ENCODE results near the gene SIX2. TPM values are rescaled to one million over a fixed set of nuclear protein-coding genes. Genes with fewer than 3 reads are reported as not detected.

The SIX2 gene
- total and polyA plus RNA-seq, 10 of the 15 experiments (the other 5 are each of a cell fraction or from before 2014, with no cell fraction given): not detected

DNA sequence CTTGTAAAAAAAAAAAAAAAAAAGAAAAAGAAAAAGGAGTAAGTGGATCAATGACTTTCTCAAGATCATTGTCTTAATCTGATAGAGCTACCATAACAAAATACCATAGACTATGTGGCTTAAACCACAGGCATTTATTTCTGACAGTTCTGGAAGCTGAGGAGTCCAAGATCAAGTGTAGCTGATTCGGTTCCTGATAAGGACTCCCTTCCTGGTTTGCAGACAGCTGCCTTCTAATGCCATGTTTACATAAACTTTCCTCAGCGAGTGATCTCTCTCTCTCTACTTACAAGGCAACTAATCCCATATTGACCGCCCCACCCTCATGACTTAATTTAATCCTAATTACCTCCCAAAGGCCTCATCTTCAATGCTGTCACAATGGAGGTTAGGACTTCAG, 36.5 kb upstream of the SIX2 start (continued):
- no peak for TF ChIP-seq RAD21 (IDR thresholded peaks at IDR 0.05; ENCODE audit: insufficient read depth, low read depth, low read length)

- SMC1A ChIA-PET (ENCODE audit: uncharacterized antibody, unreplicated experiment): no interaction called here
- RAD21 ChIA-PET (ENCODE audit: unreplicated experiment): no interaction called here
- Histone ChIP-seq H3K9me3 (replicated peaks; ENCODE audit: control insufficient read depth, insufficient read depth, low read length) (no peaks in the 10 kb centered on the region), H3K4me2 (ENCODE audit: control insufficient read depth, insufficient read depth) (no peak overlapping the region), H3K79me2 (ENCODE audit: control insufficient read depth, insufficient read depth, low read length) (no peaks in the 10 kb centered on the region), H4K20me1 (ENCODE audit: control insufficient read depth, insufficient read depth) (no peaks in the 10 kb centered on the region), H3K9ac (ENCODE audit: control insufficient read depth, insufficient read depth, low read length) (no peak overlapping the region), H3K27me3 (replicated peaks in 1 of 2; ENCODE audit: control insufficient read depth in 2 of 2, insufficient read depth in 2 of 2, low read length in 1 of 2) (peaks cover 0 to 8% of the 10 kb centered on the region in 2 experiments; a peak in 3 of 4 replicates), H3K4me3 (no peak overlapping the region), H3K4me1 (ENCODE audit: control insufficient read depth, insufficient read depth, low read length) (no peaks in the 10 kb centered on the region), H3K27ac (ENCODE audit: control insufficient read depth, insufficient read depth) (no peak overlapping the region), H3K36me3 (ENCODE audit: control insufficient read depth in 2 of 2, insufficient read depth in 2 of 2, low read length in 1 of 2) (no peaks in the 10 kb centered on the region), H2AFZ (ENCODE audit: control insufficient read depth, low read depth, low read length) (no peak overlapping the region)
- ATAC-seq: no peak
- CTCF ChIA-PET: no interaction called here
- WGBS (ENCODE audit: insufficient coverage, insufficient replicate concordance, low lambda C conversion rate, missing lambda C conversion rate): 86% methylated on average over 2 of the region's 2 CpGs
- POLR2A ChIA-PET: no interaction called here
- TF ChIP-seq RUNX3 (IDR thresholded peaks at IDR 0.05; ENCODE audit: low read length): no peak
- TF ChIP-seq MEF2A (IDR thresholded peaks at IDR 0.05; ENCODE audit: insufficient read depth, low read depth, low read length): no peak
- TF ChIP-seq, protein P1, sequence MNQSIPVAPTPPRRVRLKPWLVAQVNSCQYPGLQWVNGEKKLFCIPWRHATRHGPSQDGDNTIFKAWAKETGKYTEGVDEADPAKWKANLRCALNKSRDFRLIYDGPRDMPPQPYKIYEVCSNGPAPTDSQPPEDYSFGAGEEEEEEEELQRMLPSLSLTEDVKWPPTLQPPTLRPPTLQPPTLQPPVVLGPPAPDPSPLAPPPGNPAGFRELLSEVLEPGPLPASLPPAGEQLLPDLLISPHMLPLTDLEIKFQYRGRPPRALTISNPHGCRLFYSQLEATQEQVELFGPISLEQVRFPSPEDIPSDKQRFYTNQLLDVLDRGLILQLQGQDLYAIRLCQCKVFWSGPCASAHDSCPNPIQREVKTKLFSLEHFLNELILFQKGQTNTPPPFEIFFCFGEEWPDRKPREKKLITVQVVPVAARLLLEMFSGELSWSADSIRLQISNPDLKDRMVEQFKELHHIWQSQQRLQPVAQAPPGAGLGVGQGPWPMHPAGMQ (IDR thresholded peaks at IDR 0.05; ENCODE audit: borderline replicate concordance): no peak
- TF ChIP-seq CBFB (IDR thresholded peaks at IDR 0.05; ENCODE audit: low read depth): no peak
- no peak for TF ChIP-seq NFYB (IDR thresholded peaks at IDR 0.05; ENCODE audit: insufficient read depth, low read depth, low read length)
- TF ChIP-seq ZNF207 (IDR thresholded peaks at IDR 0.05; ENCODE audit: borderline replicate concordance): no peak
- TF ChIP-seq, protein P2, sequence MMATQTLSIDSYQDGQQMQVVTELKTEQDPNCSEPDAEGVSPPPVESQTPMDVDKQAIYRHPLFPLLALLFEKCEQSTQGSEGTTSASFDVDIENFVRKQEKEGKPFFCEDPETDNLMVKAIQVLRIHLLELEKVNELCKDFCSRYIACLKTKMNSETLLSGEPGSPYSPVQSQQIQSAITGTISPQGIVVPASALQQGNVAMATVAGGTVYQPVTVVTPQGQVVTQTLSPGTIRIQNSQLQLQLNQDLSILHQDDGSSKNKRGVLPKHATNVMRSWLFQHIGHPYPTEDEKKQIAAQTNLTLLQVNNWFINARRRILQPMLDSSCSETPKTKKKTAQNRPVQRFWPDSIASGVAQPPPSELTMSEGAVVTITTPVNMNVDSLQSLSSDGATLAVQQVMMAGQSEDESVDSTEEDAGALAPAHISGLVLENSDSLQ (IDR thresholded peaks at IDR 0.05): no peak
- no peak for TF ChIP-seq CREB1 (IDR thresholded peaks at IDR 0.05; ENCODE audit: low read depth)
- no peak for TF ChIP-seq SMARCA5 (IDR thresholded peaks at IDR 0.05)
- TF ChIP-seq CREM (IDR thresholded peaks at IDR 0.05; ENCODE audit: low read depth): no peak
- TF ChIP-seq JUND (IDR thresholded peaks at IDR 0.05; ENCODE audit: low read depth, low read length): no peak
- TF ChIP-seq ELK1 (IDR thresholded peaks at IDR 0.05; ENCODE audit: low read depth, low read length): no peak
- TF ChIP-seq, protein P3, sequence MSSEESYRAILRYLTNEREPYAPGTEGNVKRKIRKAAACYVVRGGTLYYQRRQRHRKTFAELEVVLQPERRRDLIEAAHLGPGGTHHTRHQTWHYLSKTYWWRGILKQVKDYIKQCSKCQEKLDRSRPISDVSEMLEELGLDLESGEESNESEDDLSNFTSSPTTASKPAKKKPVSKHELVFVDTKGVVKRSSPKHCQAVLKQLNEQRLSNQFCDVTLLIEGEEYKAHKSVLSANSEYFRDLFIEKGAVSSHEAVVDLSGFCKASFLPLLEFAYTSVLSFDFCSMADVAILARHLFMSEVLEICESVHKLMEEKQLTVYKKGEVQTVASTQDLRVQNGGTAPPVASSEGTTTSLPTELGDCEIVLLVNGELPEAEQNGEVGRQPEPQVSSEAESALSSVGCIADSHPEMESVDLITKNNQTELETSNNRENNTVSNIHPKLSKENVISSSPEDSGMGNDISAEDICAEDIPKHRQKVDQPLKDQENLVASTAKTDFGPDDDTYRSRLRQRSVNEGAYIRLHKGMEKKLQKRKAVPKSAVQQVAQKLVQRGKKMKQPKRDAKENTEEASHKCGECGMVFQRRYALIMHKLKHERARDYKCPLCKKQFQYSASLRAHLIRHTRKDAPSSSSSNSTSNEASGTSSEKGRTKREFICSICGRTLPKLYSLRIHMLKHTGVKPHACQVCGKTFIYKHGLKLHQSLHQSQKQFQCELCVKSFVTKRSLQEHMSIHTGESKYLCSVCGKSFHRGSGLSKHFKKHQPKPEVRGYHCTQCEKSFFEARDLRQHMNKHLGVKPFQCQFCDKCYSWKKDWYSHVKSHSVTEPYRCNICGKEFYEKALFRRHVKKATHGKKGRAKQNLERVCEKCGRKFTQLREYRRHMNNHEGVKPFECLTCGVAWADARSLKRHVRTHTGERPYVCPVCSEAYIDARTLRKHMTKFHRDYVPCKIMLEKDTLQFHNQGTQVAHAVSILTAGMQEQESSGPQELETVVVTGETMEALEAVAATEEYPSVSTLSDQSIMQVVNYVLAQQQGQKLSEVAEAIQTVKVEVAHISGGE (CRISPR knock-in tag; IDR thresholded peaks at IDR 0.05): no peak
- TF ChIP-seq ZZZ3 (IDR thresholded peaks at IDR 0.05; ENCODE audit: control insufficient read depth, insufficient read length, low read depth): no peak
- no peak for TF ChIP-seq CHD1 (IDR thresholded peaks at IDR 0.05; ENCODE audit: low read depth, low read length)
- TF ChIP-seq ASH2L (IDR thresholded peaks at IDR 0.05; ENCODE audit: borderline replicate concordance, low read depth): no peak
- TF ChIP-seq TAF1 (IDR thresholded peaks at IDR 0.05; ENCODE audit: borderline replicate concordance, low read depth, low read length): no peak
- no TSS peak for BruUV-seq (replicated peaks)
- in situ Hi-C loops (cut with MboI) (no loop called here), intact Hi-C loops (cut with micrococcal nuclease; ENCODE audit: unreplicated experiment) (no loop called here)
- no peak for DNase-seq (ENCODE audit: low read depth, low spot score)
- no peak for FAIRE-seq
Measured at GRCh38 chr2:45044916-45045315, 35.7 kb upstream of the SIX2 start.
